Measurements from ENCODE around the gene RNF14. TPM values are rescaled to one million over a fixed set of nuclear protein-coding genes. Genes with fewer than 3 reads are reported as not detected.

The RNF14 gene
- total and polyA plus RNA-seq, 2 donors (not counting 3 experiments of a cell fraction or from before 2014, with no cell fraction given): 23.5 to 55.9 TPM

GRCh38 chr5:141965071-141965470 lies 3.8 kb upstream of the RNF14 start:
- TF ChIP-seq CTCF (IDR thresholded peaks at IDR 0.05; ENCODE audit: extremely low read depth in 1 of 2, insufficient read depth in 1 of 2, low read depth in 1 of 2, low read length in 2 of 2) (no peak), POLR2A (IDR thresholded peaks at IDR 0.05; ENCODE audit: low read depth, low read length) (no peak), POLR2AphosphoS5 (IDR thresholded peaks at IDR 0.05; ENCODE audit: insufficient read depth, low read depth, low read length) (no peak), JUN (IDR thresholded peaks at IDR 0.05; ENCODE audit: borderline replicate concordance, insufficient read depth, insufficient read length, low read depth) (no peak), MYC (IDR thresholded peaks at IDR 0.05; ENCODE audit: low read depth, low read length) (no peak), GATA2 (IDR thresholded peaks at IDR 0.05; ENCODE audit: insufficient read depth, insufficient read length, low read depth, low read length) (no peak), EZH2 (IDR thresholded peaks at IDR 0.05; ENCODE audit: borderline replicate concordance, low read depth, low read length, severe bottlenecking) (no peak), MAX (IDR thresholded peaks at IDR 0.05; ENCODE audit: insufficient read depth, insufficient read length) (no peak), FOS (IDR thresholded peaks at IDR 0.05; ENCODE audit: borderline replicate concordance, insufficient read depth, low read length) (no peak)
- intact Hi-C loops (cut with micrococcal nuclease): no loop called here
- dilution Hi-C loops (cut with MboI; ENCODE audit: extremely low pct_ligation_motif_present, low sequenced_read_pairs): no loop called here

More at GRCh38 chr5:141965071-141965470, 3.8 kb upstream of the RNF14 start:
- Histone ChIP-seq H3K9ac (replicated peaks; ENCODE audit: extremely low read depth, insufficient read depth, low read length) (no peak overlapping the region), H3K27me3 (ENCODE audit: control insufficient read depth in 2 of 2, insufficient read depth in 2 of 2, low read length in 2 of 2) (no peaks in the 10 kb centered on the region), H3K9me1 (replicated peaks; ENCODE audit: control insufficient read depth, extremely low read depth, insufficient read depth, low read length) (no peaks in the 10 kb centered on the region), H3K27ac (ENCODE audit: insufficient read depth, low read depth, low read length) (no peak overlapping the region), H2AFZ (ENCODE audit: low read depth, low read length) (no peak overlapping the region), H3K4me2 (ENCODE audit: insufficient read depth, low read length) (no peak overlapping the region), H3K4me3 (replicated peaks in 1 of 3; ENCODE audit: insufficient read depth in 1 of 3, low read depth in 1 of 3, low read length in 3 of 3) (no peak overlapping the region), H3K36me3 (ENCODE audit: control insufficient read depth in 2 of 2, extremely low read depth in 1 of 2, insufficient read depth in 2 of 2, low read length in 2 of 2) (no peaks in the 10 kb centered on the region), H3K9me3 (replicated peaks; ENCODE audit: control insufficient read depth, insufficient read depth, low read length) (no peaks in the 10 kb centered on the region), H4K20me1 (replicated peaks; ENCODE audit: control insufficient read depth, extremely low read depth, insufficient read depth, low read length) (no peaks in the 10 kb centered on the region), H3K4me1 (ENCODE audit: control insufficient read depth, extremely low read depth, insufficient read depth, low read length) (peaks cover 15% of the 10 kb centered on the region), H3K79me2 (ENCODE audit: control insufficient read depth, insufficient read depth, low read length) (peaks cover 8% of the 10 kb centered on the region)
- DNase-seq (ENCODE audit: low read depth, low spot score) (no peak), FAIRE-seq (no peak)
- no TSS peak for BruUV-seq (replicated peaks)
- ChIA-PET CTCF (interaction anchor here (1.6 kb wide), 1 partner anchor 269 kb away, joined by 4 read pairs; no protein-coding TSS in a partner anchor), POLR2A (no interaction called here)

Data from endothelial cell of umbilical vein (primary cell).